NCI-H1930 (cell line): ENCODE results near the gene ATG9B.

Experiments
- DNase-seq, 2 experiments: peaks; one replicate each; lab custom pipeline; 2025; lab: John Stamatoyannopoulos, UW

Gene ATG9B

GRCh38 chr7:150999001-150999400 is 25.3 kb downstream of the ATG9B start:
- no peak for DNase-seq

GRCh38 chr7:150998341-150998740 is 26.0 kb downstream of the ATG9B start:
- DNase-seq, result no peak

- DNase-seq, result no peak
Observed at GRCh38 chr7:150997817-150998216, 26.5 kb downstream of the ATG9B start.

GRCh38 chr7:150997075-150997511 is 27.2 kb downstream of the ATG9B start:
- no peak for DNase-seq

- DNase-seq, result no peak
Observed at GRCh38 chr7:150996376-150997074, 27.8 kb downstream of the ATG9B start.

GRCh38 chr7:150994838-150995510 is 29.3 kb downstream of the ATG9B start:
- no peak for DNase-seq

- DNase-seq, result no peak
Observed at GRCh38 chr7:150994141-150994837, 30.0 kb downstream of the ATG9B start.

- no peak for DNase-seq
Observed at GRCh38 chr7:150993511-150993910, 30.8 kb downstream of the ATG9B start.

GRCh38 chr7:150992833-150993302 is 31.4 kb downstream of the ATG9B start:
- peak; percentile 56 to 60 for DNase-seq

- DNase-seq, result no peak
Observed at GRCh38 chr7:150992051-150992640, 32.1 kb downstream of the ATG9B start.

- DNase-seq, result no peak
Observed at GRCh38 chr7:150990416-150991186, 33.7 kb downstream of the ATG9B start, which contains the start of gene NOS3. Gene NOS3, plus strand, starts transcription at chr7:150991017. Its CDS starts 2,787 bp downstream, at chr7:150993804.

GRCh38 chr7:150989456-150989855 is 34.8 kb downstream of the ATG9B start:
- DNase-seq, result no peak

GRCh38 chr7:150988230-150989226 is 35.8 kb downstream of the ATG9B start:
- peak; percentile 52 to 62 for DNase-seq

GRCh38 chr7:150986556-150986955 is 37.7 kb downstream of the ATG9B start:
- no peak for DNase-seq

- DNase-seq, result peak; percentile 50 to 76
Observed at GRCh38 chr7:150986099-150986512, 38.2 kb downstream of the ATG9B start.

- DNase-seq, result no peak
Observed at GRCh38 chr7:150983893-150984368, 40.4 kb downstream of the ATG9B start.

- DNase-seq, result no peak
Observed at GRCh38 chr7:150982351-150982750, 41.9 kb downstream of the ATG9B start.

GRCh38 chr7:150981644-150982043 is 42.6 kb downstream of the ATG9B start:
- DNase-seq, result no peak

GRCh38 chr7:150980663-150981062 is 43.6 kb downstream of the ATG9B start:
- DNase-seq, result peak in 1 of 2 experiments; percentile 26
